Measurements from ENCODE around the gene IGFBP7. TPM values are rescaled to one million over a fixed set of nuclear protein-coding genes. Genes with fewer than 3 reads are reported as not detected.
"Not testable (repeated sequence)": the region's sequence is repeated elsewhere in the genome, so short reads cannot be mapped to it uniquely, and the experiment has no call there.

The IGFBP7 gene
- total RNA-seq, 4 donors from 2014 or later = 515 to 1,168 (median 594) TPM

DNA sequence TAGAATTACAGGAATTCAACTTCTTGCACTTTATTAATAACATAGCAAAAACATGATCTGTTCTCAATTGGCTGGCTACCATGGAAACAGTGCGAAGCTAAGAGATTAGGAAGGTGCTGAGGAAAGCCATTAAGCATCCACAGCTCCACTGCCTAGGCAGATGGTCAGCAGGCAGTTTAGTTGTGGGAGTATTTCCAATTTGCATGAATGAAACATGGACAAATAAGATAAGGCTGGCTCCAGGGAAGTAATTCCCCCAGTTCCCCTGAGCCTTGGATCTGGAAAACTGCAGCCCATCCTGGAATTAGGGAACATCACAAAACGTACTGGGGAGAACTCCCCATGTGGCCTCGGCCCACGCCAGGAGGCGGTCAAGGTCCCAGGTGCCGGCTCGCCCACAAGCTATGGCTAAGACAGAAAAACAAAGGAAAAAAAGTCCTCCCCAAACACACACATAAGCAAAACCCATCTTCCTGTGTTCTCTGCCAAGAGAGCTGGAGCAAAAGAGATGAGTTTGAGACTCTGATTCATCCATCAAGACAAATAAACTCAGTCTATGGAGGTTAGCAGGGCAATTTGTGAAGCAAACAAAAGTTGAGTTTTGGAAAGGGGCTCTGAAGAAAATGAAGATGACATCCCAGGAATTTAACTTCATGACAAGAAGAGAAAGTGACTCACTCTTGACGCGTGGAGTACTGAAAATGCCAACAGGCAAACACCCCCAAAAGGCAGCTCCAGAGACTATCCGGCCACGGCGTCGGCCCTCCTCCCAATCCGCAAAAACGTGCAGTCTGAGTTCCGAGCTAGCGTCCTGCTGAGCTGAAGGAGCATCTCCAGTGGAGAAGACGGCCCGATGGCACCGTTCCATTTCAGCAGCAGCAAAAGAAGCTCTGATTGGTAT is 45.1 kb downstream of the IGFBP7 start:
- ATAC-seq (ENCODE audit: low FRiP score) = peak; percentile 71
- TF ChIP-seq, protein P1, sequence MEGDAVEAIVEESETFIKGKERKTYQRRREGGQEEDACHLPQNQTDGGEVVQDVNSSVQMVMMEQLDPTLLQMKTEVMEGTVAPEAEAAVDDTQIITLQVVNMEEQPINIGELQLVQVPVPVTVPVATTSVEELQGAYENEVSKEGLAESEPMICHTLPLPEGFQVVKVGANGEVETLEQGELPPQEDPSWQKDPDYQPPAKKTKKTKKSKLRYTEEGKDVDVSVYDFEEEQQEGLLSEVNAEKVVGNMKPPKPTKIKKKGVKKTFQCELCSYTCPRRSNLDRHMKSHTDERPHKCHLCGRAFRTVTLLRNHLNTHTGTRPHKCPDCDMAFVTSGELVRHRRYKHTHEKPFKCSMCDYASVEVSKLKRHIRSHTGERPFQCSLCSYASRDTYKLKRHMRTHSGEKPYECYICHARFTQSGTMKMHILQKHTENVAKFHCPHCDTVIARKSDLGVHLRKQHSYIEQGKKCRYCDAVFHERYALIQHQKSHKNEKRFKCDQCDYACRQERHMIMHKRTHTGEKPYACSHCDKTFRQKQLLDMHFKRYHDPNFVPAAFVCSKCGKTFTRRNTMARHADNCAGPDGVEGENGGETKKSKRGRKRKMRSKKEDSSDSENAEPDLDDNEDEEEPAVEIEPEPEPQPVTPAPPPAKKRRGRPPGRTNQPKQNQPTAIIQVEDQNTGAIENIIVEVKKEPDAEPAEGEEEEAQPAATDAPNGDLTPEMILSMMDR (IDR thresholded peaks at IDR 0.05) = no peak
- no peak for DNase-seq (ENCODE audit: low spot score)

DNA sequence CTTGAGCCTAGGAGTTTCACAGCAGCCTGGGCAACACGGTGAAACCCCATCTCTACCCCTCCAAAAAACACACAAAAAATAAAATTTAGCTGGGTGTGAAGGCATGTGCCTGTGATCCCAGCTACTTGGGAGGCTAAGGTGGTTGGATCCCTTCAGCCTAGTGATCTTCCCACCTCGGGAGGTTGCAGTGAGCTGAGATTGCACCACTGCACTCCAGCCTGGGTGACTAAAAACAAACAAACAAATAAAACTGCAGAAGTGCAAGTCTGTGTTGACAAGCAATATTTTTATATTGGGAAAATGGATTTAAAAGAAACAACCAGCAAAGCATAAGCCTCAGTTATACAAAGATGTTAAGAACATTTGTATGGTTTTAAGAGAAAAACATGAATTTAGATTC is 46.1 kb downstream of the IGFBP7 start:
- DNase-seq (ENCODE audit: low spot score) (no peak), ATAC-seq (ENCODE audit: low FRiP score) (no peak)
- TF ChIP-seq, protein P1 (IDR thresholded peaks at IDR 0.05) = no peak

DNA sequence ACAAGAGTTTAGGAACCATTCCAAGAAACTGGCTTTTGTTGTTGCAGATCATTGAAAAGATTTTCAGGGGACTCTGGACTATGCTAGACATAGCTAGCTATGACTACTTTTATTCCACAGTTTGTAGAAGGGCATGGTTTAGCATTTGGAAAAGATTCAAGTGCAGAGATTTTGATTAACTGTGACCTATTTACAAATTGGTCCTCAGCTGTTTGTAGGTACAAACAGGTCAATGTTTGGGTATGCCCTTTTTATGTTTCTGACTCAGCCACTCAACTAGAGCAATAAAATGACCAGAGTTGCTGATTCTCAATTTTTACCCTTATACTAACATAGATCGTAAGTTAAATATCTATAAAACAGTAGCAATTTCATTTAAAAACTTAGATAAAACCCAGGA is 46.7 kb downstream of the IGFBP7 start:
- no peak for ATAC-seq (ENCODE audit: low FRiP score)
- TF ChIP-seq, protein P1 (IDR thresholded peaks at IDR 0.05) = no peak
- DNase-seq (ENCODE audit: low spot score) = no peak

DNA sequence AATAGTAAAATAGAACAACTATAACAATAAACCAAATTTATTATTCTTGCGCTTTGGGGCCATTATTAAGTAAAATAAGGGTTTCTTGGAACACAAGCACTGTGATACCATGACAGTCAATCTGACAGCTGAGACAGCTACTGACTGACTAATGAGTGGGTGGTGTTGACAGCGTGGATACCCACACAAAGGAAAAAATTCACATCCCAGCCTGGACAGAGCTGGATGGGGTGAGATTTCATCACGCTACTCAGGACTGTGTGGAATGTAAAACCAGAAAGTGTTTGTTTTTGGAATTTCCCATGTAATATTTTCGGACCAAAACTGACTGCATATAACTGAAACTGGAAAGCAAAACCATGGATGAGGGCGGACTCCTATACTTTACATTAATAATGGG is 48.8 kb downstream of the IGFBP7 start:
- DNase-seq (ENCODE audit: low spot score) (no peak), ATAC-seq (ENCODE audit: low FRiP score) (no peak)
- TF ChIP-seq, protein P1 (IDR thresholded peaks at IDR 0.05) = no peak

DNA sequence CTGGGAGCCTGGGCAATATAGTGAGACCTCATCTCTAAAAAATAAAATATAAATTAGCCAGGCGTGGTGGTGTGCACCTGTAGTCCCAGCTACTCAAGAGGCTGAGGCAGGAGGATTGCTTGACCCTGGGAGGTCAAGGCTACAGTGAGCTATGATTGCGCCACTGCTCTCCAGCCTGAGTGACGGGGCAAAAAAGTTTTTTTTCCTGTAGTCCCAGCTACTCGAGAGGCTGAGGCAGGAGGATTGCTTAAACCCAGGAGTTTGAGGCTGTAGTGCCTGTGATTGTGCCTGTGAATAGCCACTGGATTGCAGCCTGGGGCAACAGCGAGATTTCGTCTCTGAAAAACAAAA is 49.5 kb downstream of the IGFBP7 start:
- not testable (repeated sequence) for ATAC-seq (ENCODE audit: low FRiP score); DNase-seq (ENCODE audit: low spot score)

DNA sequence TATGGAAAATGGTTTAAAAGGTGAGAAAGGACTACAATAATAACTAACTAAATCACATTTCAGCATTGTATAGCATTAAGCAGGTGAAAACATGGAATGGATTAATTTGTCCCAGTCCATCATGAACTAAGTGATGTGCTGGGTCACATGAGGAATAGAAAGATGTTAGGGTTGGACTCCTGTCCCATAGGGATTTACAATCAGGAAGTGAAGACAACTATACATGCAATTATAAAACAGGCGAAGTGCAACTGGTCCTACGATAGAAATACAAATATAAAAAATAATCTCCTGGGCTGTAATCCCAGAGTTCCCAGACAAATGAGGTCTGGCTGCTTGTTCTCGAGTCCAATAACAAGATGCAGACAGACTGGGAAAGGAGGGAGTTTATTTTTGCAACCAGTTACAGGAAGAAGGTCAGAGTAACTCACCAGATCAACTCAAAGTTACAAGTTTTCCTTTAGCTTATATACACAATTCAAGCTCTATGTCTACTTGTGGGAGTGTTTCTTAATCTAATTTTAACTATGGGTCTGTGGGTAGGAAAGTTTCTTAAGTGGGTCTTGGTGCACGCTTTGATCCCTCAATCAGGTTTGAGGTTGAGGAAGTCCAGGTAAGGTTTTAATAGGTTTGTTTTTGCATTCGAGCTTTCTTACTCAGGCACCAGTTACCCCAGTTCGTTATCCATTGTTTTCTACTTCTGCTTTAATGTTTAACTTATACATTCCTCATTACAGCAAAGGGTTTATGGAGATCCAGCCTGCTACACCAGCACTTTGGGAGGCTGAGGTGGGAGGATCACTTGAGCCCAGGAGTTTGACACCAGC is 50.1 kb downstream of the IGFBP7 start:
- TF ChIP-seq, protein P1 (IDR thresholded peaks at IDR 0.05) = no peak
- ATAC-seq (ENCODE audit: low FRiP score) = no peak
- DNase-seq (ENCODE audit: low spot score) = no peak

DNA sequence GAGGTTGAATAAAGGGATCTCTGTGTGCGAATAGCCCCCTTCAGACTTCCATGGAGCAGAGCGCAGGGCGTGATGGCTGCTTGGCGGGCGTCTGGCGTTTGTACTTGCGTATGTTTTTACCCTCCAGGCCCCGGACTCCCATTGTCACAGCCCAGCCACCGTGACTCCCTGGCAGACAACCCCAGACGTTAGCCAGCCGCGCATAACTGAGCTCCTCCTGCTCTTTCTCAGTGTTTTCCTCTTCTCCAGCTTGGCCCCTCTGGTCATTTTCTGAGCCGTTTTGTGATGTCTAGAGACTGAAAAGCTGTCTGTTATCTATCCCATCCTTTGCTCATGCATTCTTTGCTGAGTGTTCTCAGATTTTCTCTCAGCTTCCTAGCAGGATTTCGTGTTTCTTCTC is 54.3 kb downstream of the IGFBP7 start:
- DNase-seq (ENCODE audit: low spot score) (no peak), ATAC-seq (ENCODE audit: low FRiP score) (no peak)
- TF ChIP-seq, protein P1 (IDR thresholded peaks at IDR 0.05) = no peak

All from omental fat pad (tissue), 4 donors.